HG03280 (cell line): ENCODE data around the gene WDR7.

Experiments used
- ATAC-seq: cut with Tn5 transposase; IDR thresholded peaks from one replicate; pipeline ENCODE4 v1.9.1; 2021; ENCODE audit warnings: mild to moderate bottlenecking, moderate library complexity; ENCODE audit not compliant: unreplicated experiment

WDR7 gene

DNA sequence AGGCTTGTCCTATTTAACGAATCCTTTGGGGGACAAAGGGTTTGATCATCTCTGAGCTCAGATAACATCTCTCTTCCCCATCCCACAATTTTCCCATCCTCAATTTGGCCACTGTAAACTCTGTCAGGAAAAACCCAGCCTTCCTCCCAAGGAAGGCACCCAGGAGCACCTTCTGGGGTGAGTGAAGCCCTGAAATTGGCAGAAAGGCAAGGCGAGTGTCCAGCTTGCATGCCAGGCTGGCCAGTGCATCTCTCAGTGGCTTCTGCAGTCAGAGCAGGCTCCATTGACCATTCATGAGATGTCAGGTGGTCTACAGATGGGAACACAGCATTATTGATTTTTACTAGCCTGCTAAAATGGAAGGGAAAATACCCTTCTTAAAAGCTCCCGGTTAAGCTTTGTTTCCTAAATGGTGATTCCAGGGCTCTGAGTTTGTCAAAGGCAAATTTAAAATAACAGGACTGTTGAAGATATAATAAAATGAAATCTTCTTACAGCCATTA, 412.5 kb downstream of the WDR7 start:
- ATAC-seq, result no peak

DNA sequence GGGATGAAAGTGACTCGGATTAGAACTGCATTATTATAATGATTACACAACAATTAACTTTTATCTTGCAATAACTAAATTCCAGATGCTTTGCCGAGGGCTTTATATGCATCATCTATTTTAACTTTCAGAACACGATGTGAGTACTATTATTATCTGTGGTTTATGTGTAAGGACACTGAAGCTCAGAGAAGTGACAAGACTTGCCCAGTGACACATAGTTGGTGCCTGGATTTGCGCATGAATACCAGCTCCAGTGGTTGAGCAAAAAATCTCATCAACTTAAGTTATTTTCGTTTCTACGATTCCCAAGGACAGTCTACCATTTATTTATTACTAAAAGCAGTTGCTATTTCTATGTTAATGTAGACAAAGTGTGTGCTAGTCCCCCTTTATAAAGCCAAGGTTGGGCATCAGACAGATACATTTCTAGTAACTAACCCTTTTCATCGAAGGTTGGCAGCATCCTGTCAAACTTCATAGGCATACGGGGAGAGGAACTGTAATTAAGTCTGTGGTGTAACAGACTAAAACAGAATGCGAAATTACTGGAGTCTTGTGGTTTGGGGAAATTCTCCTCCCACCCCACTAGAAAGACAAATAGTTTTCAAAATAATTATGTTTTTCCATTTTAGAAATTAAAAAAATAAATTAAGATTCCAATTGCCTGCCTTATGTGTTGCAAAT, 422.5 kb downstream of the WDR7 start:
- no peak for ATAC-seq

DNA sequence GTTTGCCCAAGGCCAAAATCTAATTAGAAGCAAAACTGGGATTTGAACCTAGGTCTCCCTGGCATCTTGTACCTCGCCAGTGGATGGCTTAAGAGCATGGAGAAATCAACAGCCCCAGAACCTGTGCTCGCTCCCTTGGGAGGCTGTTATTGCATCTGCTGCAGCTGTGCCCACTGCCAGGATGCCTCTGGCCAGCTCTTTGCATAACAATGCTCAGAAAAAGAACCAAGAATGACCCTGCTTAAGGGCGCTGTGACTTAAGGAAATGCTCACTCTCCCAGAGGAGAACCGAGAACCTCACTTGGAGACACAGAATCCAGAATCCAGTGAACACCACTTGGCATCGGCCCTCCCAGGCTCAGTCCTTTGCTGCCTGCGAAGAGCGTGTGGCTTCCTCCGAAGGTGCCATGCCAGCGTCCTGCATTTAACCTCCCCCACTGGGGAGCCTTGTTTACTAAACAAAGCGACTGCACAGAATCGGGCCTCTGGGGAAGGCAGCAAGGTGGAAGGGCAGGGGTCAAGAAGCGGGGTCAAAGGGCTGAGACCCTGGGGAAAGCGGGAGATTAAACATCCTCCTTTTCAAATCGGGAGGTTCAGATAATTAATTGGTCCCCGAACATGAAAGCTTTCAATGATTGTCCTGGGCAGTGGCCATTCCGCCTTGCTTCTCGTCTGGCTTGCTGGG, 424.7 kb downstream of the WDR7 start:
- no peak for ATAC-seq

DNA sequence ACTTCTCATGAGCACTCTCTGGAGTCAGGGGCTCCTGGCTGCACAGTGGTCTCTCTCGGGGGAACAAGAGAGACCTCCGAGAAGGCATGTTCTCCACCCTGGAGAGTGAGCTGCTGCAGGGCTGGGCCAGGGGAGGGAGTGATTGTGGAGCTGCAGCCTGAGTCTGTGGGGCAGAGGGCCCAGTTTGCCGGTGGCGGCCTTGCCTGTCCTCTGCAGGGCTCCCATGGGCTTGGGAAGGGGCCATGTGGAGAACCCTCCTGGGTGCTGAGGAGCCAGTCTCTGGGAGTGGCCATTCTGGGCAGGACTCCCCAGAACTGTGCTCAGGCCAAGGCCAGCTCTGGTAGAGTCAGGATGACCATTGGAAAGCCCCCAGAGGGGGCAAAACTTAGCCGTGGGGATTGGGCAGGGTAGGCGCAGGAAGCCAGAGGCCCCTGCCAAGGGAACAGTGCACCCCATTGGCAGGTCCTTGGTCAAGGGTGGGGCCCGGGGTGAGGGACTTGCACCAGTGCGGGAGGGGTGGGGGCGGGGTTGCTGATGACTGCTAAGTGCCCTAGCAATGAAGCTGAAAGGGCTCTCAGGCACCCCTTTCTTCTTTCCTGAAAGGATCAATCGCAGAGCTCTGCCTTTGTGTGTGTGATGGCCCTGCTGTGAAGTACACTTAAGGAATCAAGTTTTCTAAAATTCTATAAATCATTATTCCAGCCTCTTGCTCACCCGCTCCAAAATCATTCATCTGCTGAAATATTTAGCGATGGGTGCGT, 426.0 kb downstream of the WDR7 start:
- no peak for ATAC-seq

DNA sequence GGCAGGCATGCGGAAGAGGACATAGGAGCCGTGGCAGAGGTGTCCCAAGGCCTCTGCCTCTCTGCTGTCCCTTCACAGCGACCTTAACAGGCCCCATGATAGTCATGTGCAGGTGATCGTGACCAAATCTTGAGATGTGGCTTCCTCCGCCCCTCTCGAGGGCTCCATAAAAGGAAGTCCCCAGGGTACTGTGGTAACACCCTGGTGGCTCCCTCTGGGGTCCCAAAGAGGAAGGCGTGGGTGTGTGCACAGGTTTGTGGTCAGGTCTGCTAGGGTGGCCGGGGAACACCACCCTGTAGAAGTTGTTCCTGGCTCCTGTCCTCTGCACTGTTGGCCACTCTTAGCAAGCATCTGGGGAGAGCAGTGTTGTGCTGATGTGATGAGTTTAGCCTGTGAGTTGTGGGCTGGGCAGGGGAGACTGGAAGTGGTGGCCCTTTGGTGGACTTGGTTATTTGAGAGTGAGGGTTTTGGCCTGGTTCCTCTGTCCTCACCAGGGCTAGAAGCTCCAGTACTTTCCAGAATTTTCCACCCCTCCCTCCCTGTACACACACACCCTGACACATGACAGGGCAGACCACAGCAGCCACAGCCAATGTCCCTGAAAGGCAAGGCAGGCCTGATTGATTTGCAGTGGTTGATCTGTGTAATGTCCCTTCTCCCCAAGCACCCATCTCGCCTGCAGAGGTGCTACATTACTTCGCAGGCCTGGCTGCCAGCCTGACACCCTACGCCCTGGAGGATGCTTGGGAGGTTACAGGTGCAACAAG, 426.8 kb downstream of the WDR7 start:
- ATAC-seq, result peak; percentile 88

DNA sequence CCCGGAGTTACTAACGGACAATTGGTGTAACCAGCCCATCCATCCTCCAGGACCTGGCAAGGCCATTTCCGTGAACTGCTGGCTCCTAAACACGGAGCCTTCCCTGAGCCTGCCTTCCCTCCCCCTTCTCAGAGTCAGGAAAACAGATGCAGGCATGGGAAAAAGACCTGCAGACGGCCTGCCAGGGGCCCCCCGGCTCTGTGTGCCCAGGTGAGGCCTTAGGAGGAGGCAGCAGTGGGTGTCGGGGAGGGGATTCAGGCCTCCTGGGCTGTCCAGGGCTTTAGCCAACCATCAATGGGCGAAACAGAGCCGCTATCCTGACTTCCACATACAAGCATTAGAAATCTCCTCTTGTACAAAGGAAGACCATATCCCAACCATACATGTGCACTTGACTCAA, 427.5 kb downstream of the WDR7 start:
- ATAC-seq, result no peak

DNA sequence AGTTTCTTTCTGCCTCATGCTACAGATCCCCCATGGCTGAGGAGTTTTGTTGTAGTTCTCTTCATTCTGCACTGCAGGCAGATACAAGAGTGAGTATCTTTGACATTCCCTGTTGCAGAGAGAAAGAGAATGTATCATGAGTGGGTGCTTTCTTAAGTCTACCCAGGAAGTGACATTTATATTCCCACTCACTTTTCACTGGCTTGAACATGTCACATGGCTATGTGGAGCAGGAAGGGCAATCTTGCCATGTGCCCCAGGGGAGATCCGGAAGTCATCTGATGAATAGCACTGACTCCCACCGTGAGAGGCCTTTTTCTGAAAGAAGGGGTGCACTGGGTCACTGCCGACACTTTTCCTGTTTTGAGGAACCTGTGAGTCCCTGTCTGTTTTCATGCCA, 429.3 kb downstream of the WDR7 start:
- ATAC-seq, result no peak

DNA sequence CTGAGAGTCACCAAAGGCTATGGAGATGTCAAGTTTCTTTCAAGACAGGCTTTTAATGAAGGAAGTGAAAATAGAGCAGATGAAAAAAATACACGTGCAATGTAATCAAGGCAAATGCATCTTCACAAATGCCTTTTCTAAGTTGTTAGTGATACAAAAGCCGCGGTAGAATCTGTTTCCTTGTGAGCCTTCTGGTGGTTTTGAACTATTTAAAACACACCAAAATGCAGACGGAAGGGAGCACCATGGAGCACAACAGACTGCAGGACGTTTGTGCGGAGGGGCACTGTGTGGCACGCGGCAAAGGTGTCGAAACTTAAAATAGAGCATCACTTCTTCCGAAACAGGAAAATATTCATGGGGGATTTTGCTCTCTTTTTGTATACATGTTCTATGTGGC, 430.7 kb downstream of the WDR7 start:
- ATAC-seq, result no peak

DNA sequence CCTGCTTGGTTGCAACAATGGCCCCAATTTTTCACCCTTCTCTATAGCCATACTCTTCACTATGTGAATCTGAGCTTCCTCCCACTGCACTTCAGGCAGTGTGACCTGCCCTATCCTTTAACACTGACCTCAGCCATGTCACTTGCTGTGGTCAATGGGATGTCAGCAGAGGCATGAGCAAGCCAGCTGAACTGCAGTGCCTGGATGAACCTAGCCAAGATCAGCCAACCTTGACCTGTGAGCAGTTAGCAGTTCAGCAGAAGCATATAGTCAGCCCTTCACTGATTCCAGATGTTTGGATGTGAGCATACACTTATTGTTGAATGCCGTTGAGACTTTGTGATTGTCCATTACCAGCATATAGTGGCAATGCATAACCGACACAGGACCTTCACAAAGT, 432.3 kb downstream of the WDR7 start:
- ATAC-seq, result no peak

DNA sequence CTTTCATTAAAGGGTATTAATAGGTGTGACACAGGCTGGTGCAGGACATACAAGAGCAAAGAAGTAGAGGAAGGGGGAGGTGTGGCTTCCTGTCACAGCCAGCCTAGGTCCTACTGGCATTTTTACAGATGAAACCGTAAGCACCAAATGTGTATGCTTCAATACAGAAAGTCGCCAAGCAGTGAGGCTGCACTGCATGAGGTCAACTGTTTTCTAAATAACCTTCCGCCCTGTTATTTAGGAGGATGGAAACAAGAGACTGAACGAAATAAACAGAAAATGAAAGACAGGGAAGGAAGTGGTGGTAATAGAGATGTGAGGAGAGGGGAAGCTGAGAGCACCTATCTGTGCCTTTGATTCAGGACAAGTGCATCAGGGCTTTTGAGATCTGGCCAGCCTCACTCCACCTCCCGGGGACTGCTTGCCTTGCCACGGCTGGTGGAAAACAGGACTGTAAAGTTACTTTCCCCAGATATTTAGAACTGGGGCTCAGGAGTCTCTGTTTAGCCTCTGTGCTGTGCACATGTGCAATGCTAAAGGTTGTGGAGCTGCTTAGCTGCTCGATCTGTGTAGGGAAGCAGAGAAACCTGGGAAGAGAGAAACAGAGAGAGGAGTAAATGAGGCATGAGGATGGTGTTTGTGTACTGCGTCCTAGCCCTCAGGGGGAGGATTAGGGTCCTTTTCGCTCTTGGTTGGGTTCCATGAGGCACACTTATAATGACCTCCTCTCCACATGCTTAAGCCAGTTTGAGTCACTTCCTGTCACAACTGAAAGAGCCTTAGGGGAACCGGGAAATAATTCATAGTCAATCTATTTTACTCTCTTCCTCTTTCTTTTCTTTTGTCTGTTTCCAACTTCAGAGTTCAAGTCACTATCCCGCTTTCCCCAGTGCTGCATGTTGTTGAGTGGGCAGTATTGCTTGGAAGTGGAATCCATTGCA, 433.4 kb downstream of the WDR7 start:
- peak; percentile 79 for ATAC-seq

DNA sequence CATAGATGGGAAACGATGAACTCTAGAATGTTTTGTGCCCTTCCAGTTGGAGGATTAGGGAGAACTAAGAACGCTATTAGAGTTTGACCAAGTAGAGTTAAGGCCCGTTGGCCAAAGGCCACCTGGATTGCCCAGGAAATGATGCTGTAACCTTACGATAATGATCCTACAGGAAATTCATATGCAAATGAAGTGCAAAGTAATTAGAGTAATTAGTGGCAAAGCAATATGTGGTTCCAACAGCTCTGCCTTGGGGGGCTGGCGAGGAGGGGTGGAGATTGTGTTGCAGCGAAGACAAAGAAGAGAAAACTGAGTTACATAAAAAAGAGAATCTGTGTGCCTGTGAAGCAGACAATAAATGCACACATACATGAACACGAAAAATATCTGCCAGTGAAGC, 434.2 kb downstream of the WDR7 start:
- ATAC-seq, result no peak

DNA sequence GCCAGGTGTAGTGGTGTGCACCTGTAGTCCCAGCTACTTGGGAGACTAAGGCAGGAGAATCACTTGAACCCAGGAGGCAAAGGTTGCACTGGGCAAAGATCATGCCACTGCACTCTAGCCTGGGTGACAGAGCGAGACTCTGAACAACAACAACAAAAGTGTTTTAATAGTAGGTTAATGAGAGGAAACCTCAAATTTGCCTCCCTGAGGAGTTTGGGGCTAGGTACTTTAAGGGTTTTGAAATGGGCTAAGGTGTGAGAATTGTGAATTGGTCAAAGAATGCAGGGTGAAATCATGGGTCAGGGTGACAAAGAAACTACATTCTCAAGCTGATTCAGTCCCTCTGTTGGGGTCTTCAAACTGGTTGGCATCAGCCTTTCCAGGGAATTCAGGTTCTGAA, 435.0 kb downstream of the WDR7 start:
- no peak for ATAC-seq
